AG09309 (cell line): ENCODE data around the gene SMC1A.
"Not testable (repeated sequence)": the region's sequence is repeated elsewhere in the genome, so short reads cannot be mapped to it uniquely, and the experiment has no call there.

ENCODE experiments used
- DNase-seq: peaks from one replicate; pipeline ENCODE4 v3.0.0-alpha.2; 2010; ENCODE audit warnings: low read depth
- H3K4me3 ChIP-seq: 2 replicates; pipeline ENCODE4 v1.5.1; 2011; ENCODE audit warnings: mild to moderate bottlenecking, low read depth, low read length, moderate library complexity; ENCODE audit not compliant: control insufficient read depth
- TF ChIP-seq, protein P1 (sequence below): IDR thresholded peaks from 2 replicates; pipeline ENCODE4 v1.5.1; 2011; ENCODE audit warnings: mild to moderate bottlenecking, low read depth, low read length, inconsistent platforms; ENCODE audit not compliant: insufficient read depth, control insufficient read depth; ENCODE audit errors: missing control alignments

The SMC1A gene

GRCh38 chrX:53376888-53377287 is 45.6 kb downstream of the SMC1A start:
- DNase-seq, result no peak
- no peak overlapping the region for H3K4me3 ChIP-seq
- TF ChIP-seq, protein P1, sequence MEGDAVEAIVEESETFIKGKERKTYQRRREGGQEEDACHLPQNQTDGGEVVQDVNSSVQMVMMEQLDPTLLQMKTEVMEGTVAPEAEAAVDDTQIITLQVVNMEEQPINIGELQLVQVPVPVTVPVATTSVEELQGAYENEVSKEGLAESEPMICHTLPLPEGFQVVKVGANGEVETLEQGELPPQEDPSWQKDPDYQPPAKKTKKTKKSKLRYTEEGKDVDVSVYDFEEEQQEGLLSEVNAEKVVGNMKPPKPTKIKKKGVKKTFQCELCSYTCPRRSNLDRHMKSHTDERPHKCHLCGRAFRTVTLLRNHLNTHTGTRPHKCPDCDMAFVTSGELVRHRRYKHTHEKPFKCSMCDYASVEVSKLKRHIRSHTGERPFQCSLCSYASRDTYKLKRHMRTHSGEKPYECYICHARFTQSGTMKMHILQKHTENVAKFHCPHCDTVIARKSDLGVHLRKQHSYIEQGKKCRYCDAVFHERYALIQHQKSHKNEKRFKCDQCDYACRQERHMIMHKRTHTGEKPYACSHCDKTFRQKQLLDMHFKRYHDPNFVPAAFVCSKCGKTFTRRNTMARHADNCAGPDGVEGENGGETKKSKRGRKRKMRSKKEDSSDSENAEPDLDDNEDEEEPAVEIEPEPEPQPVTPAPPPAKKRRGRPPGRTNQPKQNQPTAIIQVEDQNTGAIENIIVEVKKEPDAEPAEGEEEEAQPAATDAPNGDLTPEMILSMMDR, result no peak

DNA sequence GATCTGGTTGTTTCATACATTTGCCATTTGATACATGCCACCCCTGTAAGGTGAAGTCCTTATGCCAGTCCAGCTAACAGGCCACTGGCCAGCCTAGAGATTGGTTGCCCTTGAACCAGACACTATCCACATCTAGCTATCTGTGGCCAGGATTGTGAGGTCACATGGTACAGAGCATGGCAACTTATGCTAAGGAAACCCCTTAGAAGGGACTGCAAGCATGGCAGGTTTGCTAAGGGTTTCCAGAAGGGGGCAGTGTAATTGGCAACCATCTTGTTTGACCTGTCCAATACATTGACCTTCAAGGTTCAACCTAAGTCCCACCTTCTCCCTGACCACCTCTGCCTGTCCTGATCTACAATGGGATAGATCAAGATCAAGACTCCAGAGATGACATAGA is 47.5 kb downstream of the SMC1A start:
- TF ChIP-seq, protein P1, result no peak
- no peak overlapping the region for H3K4me3 ChIP-seq
- DNase-seq, result no peak

- H3K4me3 ChIP-seq, result no peak overlapping the region
- TF ChIP-seq, protein P1, result no peak
- no peak for DNase-seq
Observed at GRCh38 chrX:53374222-53374820, 48.1 kb downstream of the SMC1A start.

DNA sequence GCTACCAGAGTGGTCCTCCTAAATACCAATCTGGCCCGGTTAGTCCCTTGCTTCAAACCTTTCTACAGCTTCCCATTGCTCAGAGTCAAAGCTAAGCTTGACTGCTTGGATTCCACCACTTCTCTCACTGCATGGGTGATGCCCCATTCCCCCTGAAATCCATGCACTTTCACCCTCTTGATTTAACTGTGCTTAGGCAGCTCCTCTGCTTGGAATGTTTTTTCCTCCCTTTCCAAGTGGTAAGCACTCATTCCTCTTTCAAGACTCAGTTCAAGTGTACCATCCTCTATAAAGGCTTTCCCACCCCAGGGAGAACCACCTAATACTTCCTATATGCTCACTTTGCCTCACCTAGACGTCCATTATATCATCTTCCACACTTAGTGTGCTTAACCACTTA is 49.1 kb downstream of the SMC1A start:
- no peak for DNase-seq
- TF ChIP-seq, protein P1, result no peak
- no peak overlapping the region for H3K4me3 ChIP-seq

GRCh38 chrX:53366454-53366853 is 56.0 kb downstream of the SMC1A start:
- not testable (repeated sequence) for DNase-seq, H3K4me3 ChIP-seq

GRCh38 chrX:53362449-53362848 is 60.0 kb downstream of the SMC1A start:
- H3K4me3 ChIP-seq, result no peak overlapping the region
- TF ChIP-seq, protein P1, result no peak
- no peak for DNase-seq

GRCh38 chrX:53357799-53358530 is 64.5 kb downstream of the SMC1A start:
- DNase-seq, result no peak
- no peak overlapping the region for H3K4me3 ChIP-seq
- TF ChIP-seq, protein P1, result no peak
